HG03469 (cell line): Measurements from ENCODE around the gene LYRM7.

Experiments used
- ATAC-seq: cut with Tn5 transposase; IDR thresholded peaks from one replicate; pipeline ENCODE4 v1.9.1; 2021; ENCODE audit warnings: mild to moderate bottlenecking, moderate library complexity, moderate number of reproducible peaks; ENCODE audit not compliant: unreplicated experiment

LYRM7 gene

GRCh38 chr5:131254741-131255140 is 84.0 kb downstream of the LYRM7 start:
- no peak for ATAC-seq
